ENCODE results near the gene THSD7A.

DNA sequence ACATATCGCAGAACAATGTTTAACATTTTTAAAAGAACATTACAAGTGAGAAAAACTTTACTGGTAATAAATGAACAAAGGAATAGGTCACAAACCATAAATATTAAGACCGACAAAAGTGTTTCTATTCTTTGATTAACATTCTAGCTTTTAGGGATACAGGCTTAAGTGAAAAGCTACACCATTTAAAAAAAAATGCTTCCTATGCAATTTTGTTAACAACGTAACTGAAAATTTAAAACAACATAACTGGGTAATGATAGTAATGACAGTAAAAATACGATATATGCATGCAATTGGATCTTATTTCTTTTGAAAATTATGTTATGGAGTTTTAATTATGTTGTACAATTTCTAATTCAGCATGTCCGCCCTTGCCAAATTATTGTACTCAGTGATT is 49.7 kb upstream of the THSD7A start:
- TF ChIP-seq, protein P1, sequence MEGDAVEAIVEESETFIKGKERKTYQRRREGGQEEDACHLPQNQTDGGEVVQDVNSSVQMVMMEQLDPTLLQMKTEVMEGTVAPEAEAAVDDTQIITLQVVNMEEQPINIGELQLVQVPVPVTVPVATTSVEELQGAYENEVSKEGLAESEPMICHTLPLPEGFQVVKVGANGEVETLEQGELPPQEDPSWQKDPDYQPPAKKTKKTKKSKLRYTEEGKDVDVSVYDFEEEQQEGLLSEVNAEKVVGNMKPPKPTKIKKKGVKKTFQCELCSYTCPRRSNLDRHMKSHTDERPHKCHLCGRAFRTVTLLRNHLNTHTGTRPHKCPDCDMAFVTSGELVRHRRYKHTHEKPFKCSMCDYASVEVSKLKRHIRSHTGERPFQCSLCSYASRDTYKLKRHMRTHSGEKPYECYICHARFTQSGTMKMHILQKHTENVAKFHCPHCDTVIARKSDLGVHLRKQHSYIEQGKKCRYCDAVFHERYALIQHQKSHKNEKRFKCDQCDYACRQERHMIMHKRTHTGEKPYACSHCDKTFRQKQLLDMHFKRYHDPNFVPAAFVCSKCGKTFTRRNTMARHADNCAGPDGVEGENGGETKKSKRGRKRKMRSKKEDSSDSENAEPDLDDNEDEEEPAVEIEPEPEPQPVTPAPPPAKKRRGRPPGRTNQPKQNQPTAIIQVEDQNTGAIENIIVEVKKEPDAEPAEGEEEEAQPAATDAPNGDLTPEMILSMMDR (IDR thresholded peaks at IDR 0.05; ENCODE audit: low read depth, low read length, missing input control): no peak
- TF ChIP-seq YY1 (IDR thresholded peaks at IDR 0.05) (no peak), EGR1 (IDR thresholded peaks at IDR 0.05; ENCODE audit: low read depth in 2 of 2) (no peak), RAD21 (IDR thresholded peaks at IDR 0.05) (no peak), SP1 (IDR thresholded peaks at IDR 0.05) (no peak), JUND (IDR thresholded peaks at IDR 0.05) (no peak)
- TF ChIP-seq, protein P2, sequence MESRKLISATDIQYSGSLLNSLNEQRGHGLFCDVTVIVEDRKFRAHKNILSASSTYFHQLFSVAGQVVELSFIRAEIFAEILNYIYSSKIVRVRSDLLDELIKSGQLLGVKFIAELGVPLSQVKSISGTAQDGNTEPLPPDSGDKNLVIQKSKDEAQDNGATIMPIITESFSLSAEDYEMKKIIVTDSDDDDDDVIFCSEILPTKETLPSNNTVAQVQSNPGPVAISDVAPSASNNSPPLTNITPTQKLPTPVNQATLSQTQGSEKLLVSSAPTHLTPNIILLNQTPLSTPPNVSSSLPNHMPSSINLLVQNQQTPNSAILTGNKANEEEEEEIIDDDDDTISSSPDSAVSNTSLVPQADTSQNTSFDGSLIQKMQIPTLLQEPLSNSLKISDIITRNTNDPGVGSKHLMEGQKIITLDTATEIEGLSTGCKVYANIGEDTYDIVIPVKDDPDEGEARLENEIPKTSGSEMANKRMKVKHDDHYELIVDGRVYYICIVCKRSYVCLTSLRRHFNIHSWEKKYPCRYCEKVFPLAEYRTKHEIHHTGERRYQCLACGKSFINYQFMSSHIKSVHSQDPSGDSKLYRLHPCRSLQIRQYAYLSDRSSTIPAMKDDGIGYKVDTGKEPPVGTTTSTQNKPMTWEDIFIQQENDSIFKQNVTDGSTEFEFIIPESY (IDR thresholded peaks at IDR 0.05): no peak

Data from liver (tissue), 3 donors.